ENCODE measurements around the gene ZNF263.

ZNF263 gene

DNA sequence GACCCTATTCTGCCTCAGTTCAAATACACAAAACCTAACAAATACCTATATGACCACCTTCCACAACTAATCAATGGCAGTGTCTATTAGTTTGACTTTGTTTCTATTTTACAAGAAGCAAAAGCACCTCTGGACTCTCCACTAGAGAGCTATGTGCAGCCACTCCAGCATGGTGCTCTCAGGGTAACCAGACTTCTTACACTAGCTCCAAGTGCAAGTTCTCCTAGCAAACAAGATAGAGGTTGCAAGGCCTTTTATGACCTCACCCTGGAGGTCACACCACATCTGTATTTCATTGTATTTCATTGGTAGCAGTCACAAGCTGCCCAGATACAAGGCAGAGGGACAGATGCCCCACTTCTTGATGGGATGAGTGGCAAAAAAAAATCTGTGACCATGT, 8.3 kb upstream of the ZNF263 start:
- TF ChIP-seq CTCF (IDR thresholded peaks at IDR 0.05) = no peak

GRCh38 chr16:3276679-3277078, 6.6 kb upstream of the ZNF263 start:
- no peak for TF ChIP-seq CTCF (IDR thresholded peaks at IDR 0.05)

- no peak for TF ChIP-seq CTCF (IDR thresholded peaks at IDR 0.05)
Measured at GRCh38 chr16:3281222-3281820, 2.0 kb upstream of the ZNF263 start.

DNA sequence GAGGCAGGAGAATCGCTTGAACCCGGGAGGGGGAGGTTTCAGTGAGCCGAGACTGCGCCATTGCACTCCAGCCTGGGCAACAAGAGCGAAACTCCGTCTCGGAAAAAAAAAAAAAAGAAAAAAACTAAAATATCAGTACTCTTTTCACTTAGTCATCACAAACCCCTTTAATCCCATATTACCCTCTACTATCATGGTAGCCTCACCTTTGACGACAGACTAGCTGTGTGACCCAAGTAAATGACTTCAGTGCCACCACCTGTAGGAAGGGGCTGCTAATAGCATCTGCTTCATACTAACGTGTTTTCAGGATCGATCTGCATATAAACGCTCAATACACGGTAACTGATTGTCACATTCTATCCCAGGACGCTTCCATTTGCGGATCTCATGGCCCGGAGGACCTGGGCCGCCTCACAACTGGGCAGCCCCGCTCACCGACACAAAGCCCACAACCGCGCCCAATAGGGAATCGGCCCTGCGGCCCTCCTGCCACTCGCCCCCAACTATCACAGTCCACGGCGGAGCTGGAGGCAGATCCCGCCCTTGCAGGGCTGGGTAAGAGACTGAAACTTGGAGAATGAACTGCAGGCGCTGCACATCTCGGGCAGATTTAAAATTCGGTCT, 1.1 kb upstream of the ZNF263 start:
- no peak for TF ChIP-seq CTCF (IDR thresholded peaks at IDR 0.05)

- no peak for TF ChIP-seq CTCF (IDR thresholded peaks at IDR 0.05)
Measured at GRCh38 chr16:3283543-3284447, 504 bp downstream of the ZNF263 start.

GRCh38 chr16:3285131-3285530, 1.8 kb downstream of the ZNF263 start:
- no peak for TF ChIP-seq CTCF (IDR thresholded peaks at IDR 0.05)

- no peak for TF ChIP-seq CTCF (IDR thresholded peaks at IDR 0.05)
Measured at GRCh38 chr16:3289998-3290673, 6.8 kb downstream of the ZNF263 start.

Data from LNCAP (cell line).